Activated naive CD4-positive, alpha-beta T cell treated with anti-CD3 and anti-CD28 coated beads, Interleukin-2, amount 50 U/mL, for 24 hours (primary cell): ENCODE results near the gene NKX2-2.

Source experiments
- H3K27ac Mint-ChIP-seq: one replicate; pipeline ENCODE4 v1.8.0; 2021; ENCODE audit warnings: mild to moderate bottlenecking, mixed read lengths
- H3K27me3 Mint-ChIP-seq: one replicate; pipeline ENCODE4 v1.8.0; 2021; ENCODE audit warnings: mixed read lengths
- H3K36me3 Mint-ChIP-seq: one replicate; pipeline ENCODE4 v1.8.0; 2021; ENCODE audit warnings: mixed read lengths
- H3K4me1 Mint-ChIP-seq: one replicate; pipeline ENCODE4 v1.8.0; 2021; ENCODE audit warnings: mixed read lengths
- H3K4me3 Mint-ChIP-seq: one replicate; pipeline ENCODE4 v1.8.0; 2021; ENCODE audit warnings: mild to moderate bottlenecking, mixed read lengths
- H3K9me3 Mint-ChIP-seq: one replicate; pipeline ENCODE4 v1.8.0; 2021; ENCODE audit warnings: mixed read lengths

NKX2-2 gene

GRCh38 chr20:21515300-21516179, 1.7 kb upstream of the NKX2-2 start:
- Mint-ChIP-seq H3K27ac (peak overlapping the region; percentile 13), H3K4me1 (peaks cover 53% of the 10 kb centered on the region), H3K36me3 (no peaks in the 10 kb centered on the region), H3K9me3 (no peaks in the 10 kb centered on the region), H3K4me3 (peak overlapping the region; percentile 43), H3K27me3 (peaks cover 57% of the 10 kb centered on the region)

GRCh38 chr20:21514553-21515251, 838 bp upstream of the NKX2-2 start:
- peaks cover 55% of the 10 kb centered on the region for H3K27me3 Mint-ChIP-seq

GRCh38 chr20:21513181-21513663, 642 bp downstream of the NKX2-2 start:
- Mint-ChIP-seq H3K4me1 (peaks cover 58% of the 10 kb centered on the region), H3K9me3 (no peaks in the 10 kb centered on the region), H3K27ac (peak overlapping the region; percentile 51), H3K4me3 (peak overlapping the region; percentile 76), H3K27me3 (peaks cover 57% of the 10 kb centered on the region), H3K36me3 (no peaks in the 10 kb centered on the region)

More at GRCh38 chr20:21514553-21515251, 838 bp upstream of the NKX2-2 start:
- H3K4me3 Mint-ChIP-seq, result no peak overlapping the region
- no peaks in the 10 kb centered on the region for H3K9me3 Mint-ChIP-seq
- H3K4me1 Mint-ChIP-seq, result peaks cover 57% of the 10 kb centered on the region
- no peaks in the 10 kb centered on the region for H3K36me3 Mint-ChIP-seq
- H3K27ac Mint-ChIP-seq, result no peak overlapping the region

- H3K4me3 Mint-ChIP-seq, result peak overlapping the region; percentile 76
- peaks cover 56% of the 10 kb centered on the region for H3K27me3 Mint-ChIP-seq
- H3K4me1 Mint-ChIP-seq, result peaks cover 58% of the 10 kb centered on the region
- no peak overlapping the region for H3K27ac Mint-ChIP-seq
- H3K9me3 Mint-ChIP-seq, result no peaks in the 10 kb centered on the region
- no peaks in the 10 kb centered on the region for H3K36me3 Mint-ChIP-seq
These were observed 1.2 kb downstream of the NKX2-2 start for GRCh38 chr20:21512634-21513180.

GRCh38 chr20:21511850-21512633, 1.8 kb downstream of the NKX2-2 start:
- Mint-ChIP-seq H3K9me3 (no peaks in the 10 kb centered on the region), H3K36me3 (no peaks in the 10 kb centered on the region), H3K4me3 (peak overlapping the region; percentile 61), H3K4me1 (peaks cover 54% of the 10 kb centered on the region), H3K27ac (no peak overlapping the region), H3K27me3 (peaks cover 57% of the 10 kb centered on the region)

DNA sequence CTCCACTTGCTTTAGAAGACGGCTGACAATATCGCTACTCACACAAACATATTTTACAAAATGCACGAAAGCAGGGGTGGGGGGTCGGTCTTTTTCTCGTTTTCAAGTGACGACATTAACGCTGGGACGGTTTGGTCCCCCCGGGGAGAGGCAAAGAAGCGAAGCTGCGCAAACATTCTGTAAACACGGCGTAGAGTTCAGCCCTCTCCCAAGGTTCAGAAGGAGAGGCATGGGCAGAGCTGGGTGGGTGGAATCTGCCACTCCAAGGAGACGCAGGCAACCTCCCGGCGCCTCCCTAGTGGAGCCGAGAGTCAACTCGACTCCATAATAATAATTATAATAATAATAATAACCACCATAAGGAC, 2.4 kb downstream of the NKX2-2 start:
- peak overlapping the region; percentile 74 for H3K4me3 Mint-ChIP-seq
- no peaks in the 10 kb centered on the region for H3K9me3 Mint-ChIP-seq
- H3K36me3 Mint-ChIP-seq, result no peaks in the 10 kb centered on the region
- peaks cover 52% of the 10 kb centered on the region for H3K4me1 Mint-ChIP-seq
- no peak overlapping the region for H3K27ac Mint-ChIP-seq
- H3K27me3 Mint-ChIP-seq, result peaks cover 57% of the 10 kb centered on the region

DNA sequence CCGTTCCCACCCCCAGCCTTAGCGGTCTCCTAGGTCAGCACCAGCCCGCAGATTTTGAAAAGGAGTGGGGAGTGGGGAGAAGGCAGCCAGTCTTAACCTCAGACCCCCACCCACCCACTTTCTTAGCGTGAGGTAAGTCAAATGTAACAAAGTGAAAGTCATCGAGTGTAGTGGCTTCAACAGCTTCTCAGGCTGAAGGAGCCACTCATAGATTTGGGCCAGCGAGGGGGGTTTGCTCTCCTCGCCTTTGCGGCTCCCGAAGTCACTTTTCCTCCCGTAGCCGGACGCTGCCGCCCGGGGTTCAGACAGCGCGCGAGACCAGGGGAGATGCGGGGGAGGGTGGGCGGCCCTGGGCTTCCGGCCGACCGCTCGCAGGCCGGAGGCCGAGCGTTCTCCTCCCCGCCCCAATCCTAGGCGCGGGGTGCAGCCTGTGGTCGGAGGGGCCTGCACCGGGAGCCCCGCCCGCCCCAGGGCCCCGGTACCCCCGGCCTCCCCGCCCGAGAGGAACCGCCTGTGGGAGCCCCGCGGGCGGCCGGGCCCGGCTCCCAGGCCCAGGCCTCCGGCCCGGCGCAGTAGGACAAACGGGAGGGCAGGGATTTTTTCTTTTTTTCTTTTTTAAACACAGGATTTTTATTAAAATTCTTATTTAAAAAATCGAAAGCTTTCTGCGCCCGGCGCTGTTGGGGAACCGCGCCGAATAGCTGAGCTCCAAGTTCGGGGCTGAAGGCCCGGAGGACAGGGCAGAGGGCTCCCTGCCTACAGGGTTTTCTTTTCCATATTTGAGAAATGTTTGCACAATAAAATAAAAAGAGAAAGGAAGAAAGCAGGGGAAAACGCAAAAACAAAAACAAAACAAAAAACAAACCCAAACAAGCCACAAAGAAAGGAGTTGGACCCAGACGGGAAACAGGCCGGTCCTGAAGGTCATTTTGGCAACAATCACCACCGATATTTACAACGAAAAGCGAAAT, 3.2 kb downstream of the NKX2-2 start:
- peaks cover 51% of the 10 kb centered on the region for H3K27me3 Mint-ChIP-seq
- no peaks in the 10 kb centered on the region for H3K36me3 Mint-ChIP-seq
- H3K9me3 Mint-ChIP-seq, result no peaks in the 10 kb centered on the region
- H3K4me1 Mint-ChIP-seq, result peaks cover 45% of the 10 kb centered on the region
- peak overlapping the region; percentile 83 for H3K4me3 Mint-ChIP-seq
- H3K27ac Mint-ChIP-seq, result no peak overlapping the region

GRCh38 chr20:21509597-21510371, 4.1 kb downstream of the NKX2-2 start:
- Mint-ChIP-seq H3K9me3 (no peaks in the 10 kb centered on the region), H3K27ac (peak overlapping the region; percentile 51), H3K4me1 (peaks cover 50% of the 10 kb centered on the region), H3K4me3 (peak overlapping the region; percentile 83), H3K36me3 (no peaks in the 10 kb centered on the region), H3K27me3 (peaks cover 55% of the 10 kb centered on the region)

- no peaks in the 10 kb centered on the region for H3K36me3 Mint-ChIP-seq
- peaks cover 55% of the 10 kb centered on the region for H3K27me3 Mint-ChIP-seq
- H3K9me3 Mint-ChIP-seq, result no peaks in the 10 kb centered on the region
- peaks cover 49% of the 10 kb centered on the region for H3K4me1 Mint-ChIP-seq
- no peak overlapping the region for H3K27ac Mint-ChIP-seq
- H3K4me3 Mint-ChIP-seq, result peak overlapping the region; percentile 71
These were observed 4.7 kb downstream of the NKX2-2 start for GRCh38 chr20:21509079-21509596.

DNA sequence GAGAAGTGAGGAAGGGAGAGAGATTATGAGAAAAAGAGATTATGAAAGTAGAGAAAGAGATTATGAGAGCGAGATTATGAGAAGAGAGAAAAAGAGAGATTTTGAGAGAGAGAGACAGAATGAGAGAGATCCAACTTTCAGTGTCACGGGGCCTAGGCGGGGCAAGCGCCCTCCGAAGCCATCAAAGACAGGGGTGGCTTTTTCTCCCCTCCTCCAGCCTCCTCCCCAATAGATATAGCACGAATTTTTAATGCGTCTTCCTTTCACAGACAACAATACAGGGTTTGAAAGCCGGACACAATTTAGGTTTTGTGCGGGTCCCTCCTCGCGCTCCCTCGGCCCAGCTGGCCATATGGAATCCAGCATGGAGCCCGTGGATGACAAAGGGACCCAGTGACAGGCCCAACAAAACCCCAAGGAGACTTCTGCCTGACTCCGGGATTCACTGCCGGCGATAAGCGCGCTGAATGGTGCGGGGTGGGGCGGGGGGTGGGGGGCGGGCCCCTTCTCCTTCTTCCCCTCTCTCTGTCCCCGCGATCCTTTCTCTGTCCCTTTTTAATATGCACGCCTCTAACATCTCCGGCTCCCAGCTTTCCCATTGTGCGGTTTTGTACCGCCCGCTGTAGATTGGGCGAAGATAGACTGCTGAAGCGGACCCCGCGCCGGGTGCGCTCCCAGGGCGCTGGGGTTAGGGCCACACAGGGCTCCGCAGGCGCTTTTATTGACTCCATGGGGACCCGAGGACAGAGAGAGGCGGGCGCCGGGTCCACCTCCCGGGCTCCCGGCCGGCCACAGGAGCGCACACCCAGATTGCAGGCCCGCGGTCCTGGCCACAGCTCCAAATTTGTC, 5.4 kb downstream of the NKX2-2 start:
- Mint-ChIP-seq H3K4me3 (peak overlapping the region; percentile 8), H3K27ac (peak overlapping the region; percentile 68), H3K9me3 (no peaks in the 10 kb centered on the region), H3K36me3 (no peaks in the 10 kb centered on the region), H3K27me3 (peaks cover 55% of the 10 kb centered on the region), H3K4me1 (peaks cover 46% of the 10 kb centered on the region)

DNA sequence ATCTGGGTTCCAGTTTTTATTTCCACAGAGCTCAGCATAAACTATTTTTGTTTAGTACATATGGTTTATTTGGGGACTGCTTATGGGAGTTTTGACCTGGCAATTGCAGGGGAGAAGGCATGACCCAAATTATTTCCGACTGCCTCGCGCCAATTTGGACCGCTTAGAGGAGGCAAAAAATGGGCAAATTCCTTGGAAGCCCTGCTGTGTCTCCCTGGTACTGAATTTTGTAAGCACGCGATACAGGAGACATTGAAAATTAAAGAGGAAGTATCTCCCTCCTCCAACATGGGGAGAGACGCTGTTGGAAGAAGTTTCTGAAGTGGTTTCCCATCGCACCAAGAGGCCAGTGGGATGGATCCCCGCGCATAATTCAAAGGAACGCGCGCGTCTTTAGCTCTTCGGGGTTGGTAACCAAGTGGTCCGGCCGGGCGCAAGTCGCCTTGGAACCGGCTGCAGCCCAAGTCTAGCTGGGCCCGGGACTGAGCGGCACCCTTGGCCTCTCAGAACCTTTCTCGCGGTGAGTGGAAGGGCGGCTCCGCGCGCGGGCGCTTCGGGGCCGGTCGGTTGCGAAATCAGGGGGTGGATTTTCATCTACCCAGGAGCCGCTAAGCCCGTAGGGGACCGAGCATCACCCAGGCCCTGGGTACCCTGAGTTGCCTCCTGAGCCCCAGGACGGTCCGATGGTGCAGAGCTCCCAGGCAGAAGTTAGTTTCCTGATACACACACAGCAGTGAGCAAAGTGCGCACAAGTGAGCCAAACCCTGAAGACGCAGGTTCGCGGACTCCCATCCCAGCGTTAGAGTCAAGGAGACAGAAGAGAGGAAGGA, 6.2 kb downstream of the NKX2-2 start:
- Mint-ChIP-seq H3K36me3 (no peaks in the 10 kb centered on the region), H3K27ac (peak overlapping the region; percentile 51), H3K27me3 (peaks cover 55% of the 10 kb centered on the region), H3K9me3 (no peaks in the 10 kb centered on the region), H3K4me3 (peak overlapping the region; percentile 79), H3K4me1 (peaks cover 43% of the 10 kb centered on the region)

GRCh38 chr20:21505810-21506530, 7.9 kb downstream of the NKX2-2 start:
- Mint-ChIP-seq H3K9me3 (no peaks in the 10 kb centered on the region), H3K4me3 (peak overlapping the region; percentile 79), H3K36me3 (no peaks in the 10 kb centered on the region), H3K27ac (no peak overlapping the region), H3K27me3 (peaks cover 50% of the 10 kb centered on the region), H3K4me1 (peaks cover 33% of the 10 kb centered on the region)
